Activated T-helper 2 cell treated with anti-CD3 and anti-CD28 coated beads, Interferon-gamma antibody, Interleukin-2, Interleukin-4, amounts not matched to agents 10 μg/mL and 5 μg/mL and 100 μg/mL, durations not matched to agents 14 hours and 24 hours and 36 hours (primary cell): ENCODE results near the gene AMH. TPM values are rescaled to one million over a fixed set of nuclear protein-coding genes. Genes with fewer than 3 reads are reported as not detected.

Experiments used
- DNase-seq: peaks from one replicate; pipeline ENCODE4 v3.0.0; 2021; ENCODE audit warnings: low spot score
- H3K27ac Mint-ChIP-seq: one replicate; pipeline ENCODE4 v1.8.0; 2021; ENCODE audit warnings: mixed read lengths
- H3K27me3 Mint-ChIP-seq: one replicate; pipeline ENCODE4 v1.8.0; 2021; ENCODE audit warnings: low read depth, mixed read lengths
- H3K36me3 Mint-ChIP-seq: one replicate; pipeline ENCODE4 v1.8.0; 2021; ENCODE audit warnings: low read depth, mixed read lengths
- H3K4me1 Mint-ChIP-seq: one replicate; pipeline ENCODE4 v1.8.0; 2021; ENCODE audit warnings: low read depth, mixed read lengths
- H3K4me3 Mint-ChIP-seq: one replicate; pipeline ENCODE4 v1.8.0; 2021; ENCODE audit warnings: low read depth, mild to moderate bottlenecking, moderate library complexity, mixed read lengths
- H3K9me3 Mint-ChIP-seq: one replicate; pipeline ENCODE4 v1.8.0; 2021; ENCODE audit warnings: mixed read lengths
- intact Hi-C: fragments of 100-400 bp; cut with micrococcal nuclease; formaldehyde crosslinking; loops from one replicate; pipeline ENCODE4 v1.15.1; 2023
- total RNA-seq: library from RNA; stranded (reverse); gene quantifications from 2 replicates; pipeline ENCODE4 v1.2.3, GENCODE V29; 2022

Gene AMH
- total RNA-seq, 1 donor from 2014 or later = 4.3 TPM

GRCh38 chr19:2242092-2242537 lies 7.0 kb upstream of the AMH start:
- Mint-ChIP-seq H3K4me3 (peak overlapping the region; percentile 14), H3K27ac (no peak overlapping the region), H3K9me3 (no peaks in the 10 kb centered on the region), H3K36me3 (peaks cover 73% of the 10 kb centered on the region), H3K27me3 (no peaks in the 10 kb centered on the region), H3K4me1 (peaks cover 35% of the 10 kb centered on the region)
- DNase-seq = no peak
- intact Hi-C loops = no loop called here

- no peaks in the 10 kb centered on the region for H3K9me3 Mint-ChIP-seq
- intact Hi-C loops = no loop called here
- no peaks in the 10 kb centered on the region for H3K27me3 Mint-ChIP-seq
- H3K27ac Mint-ChIP-seq = no peak overlapping the region
- peak overlapping the region; percentile 14 for H3K4me3 Mint-ChIP-seq
- peaks cover 32% of the 10 kb centered on the region for H3K4me1 Mint-ChIP-seq
- no peak for DNase-seq
- H3K36me3 Mint-ChIP-seq = peaks cover 67% of the 10 kb centered on the region
Measured at GRCh38 chr19:2242816-2243215, 6.3 kb upstream of the AMH start.

- H3K4me1 Mint-ChIP-seq = peaks cover 25% of the 10 kb centered on the region
Measured at GRCh38 chr19:2243274-2244124, 5.6 kb upstream of the AMH start.

GRCh38 chr19:2244125-2244411 lies 5.1 kb upstream of the AMH start:
- H3K36me3 Mint-ChIP-seq = peaks cover 54% of the 10 kb centered on the region
- intact Hi-C loops = no loop called here
- DNase-seq = no peak
- no peaks in the 10 kb centered on the region for H3K27me3 Mint-ChIP-seq
- H3K4me1 Mint-ChIP-seq = peaks cover 20% of the 10 kb centered on the region
- H3K4me3 Mint-ChIP-seq = no peak overlapping the region
- no peak overlapping the region for H3K27ac Mint-ChIP-seq
- H3K9me3 Mint-ChIP-seq = no peaks in the 10 kb centered on the region

More at GRCh38 chr19:2243274-2244124, 5.6 kb upstream of the AMH start:
- no peak for DNase-seq
- no peaks in the 10 kb centered on the region for H3K9me3 Mint-ChIP-seq
- H3K4me3 Mint-ChIP-seq = no peak overlapping the region
- no peak overlapping the region for H3K27ac Mint-ChIP-seq
- H3K36me3 Mint-ChIP-seq = peaks cover 60% of the 10 kb centered on the region
- intact Hi-C loops = no loop called here
- H3K27me3 Mint-ChIP-seq = no peaks in the 10 kb centered on the region

GRCh38 chr19:2244486-2244885 lies 4.6 kb upstream of the AMH start:
- no peaks in the 10 kb centered on the region for H3K27me3 Mint-ChIP-seq
- H3K27ac Mint-ChIP-seq = no peak overlapping the region
- H3K4me3 Mint-ChIP-seq = no peak overlapping the region
- H3K36me3 Mint-ChIP-seq = peaks cover 51% of the 10 kb centered on the region
- DNase-seq = no peak
- intact Hi-C loops = no loop called here
- H3K4me1 Mint-ChIP-seq = peaks cover 18% of the 10 kb centered on the region
- H3K9me3 Mint-ChIP-seq = no peaks in the 10 kb centered on the region

- Mint-ChIP-seq H3K36me3 (peaks cover 45% of the 10 kb centered on the region), H3K27me3 (no peaks in the 10 kb centered on the region), H3K9me3 (no peaks in the 10 kb centered on the region), H3K27ac (no peak overlapping the region), H3K4me1 (peaks cover 13% of the 10 kb centered on the region), H3K4me3 (no peak overlapping the region)
- no peak for DNase-seq
- intact Hi-C loops = no loop called here
Measured at GRCh38 chr19:2245273-2245672, 3.9 kb upstream of the AMH start.

- intact Hi-C loops = no loop called here
- no peak for DNase-seq
- peaks cover 5% of the 10 kb centered on the region for H3K4me1 Mint-ChIP-seq
- H3K9me3 Mint-ChIP-seq = no peaks in the 10 kb centered on the region
- no peak overlapping the region for H3K27ac Mint-ChIP-seq
- H3K4me3 Mint-ChIP-seq = no peak overlapping the region
- no peaks in the 10 kb centered on the region for H3K27me3 Mint-ChIP-seq
- H3K36me3 Mint-ChIP-seq = peaks cover 37% of the 10 kb centered on the region
Measured at GRCh38 chr19:2246014-2246620, 3.0 kb upstream of the AMH start.

GRCh38 chr19:2246801-2247361 lies 2.2 kb upstream of the AMH start:
- Mint-ChIP-seq H3K36me3 (peaks cover 35% of the 10 kb centered on the region), H3K9me3 (no peaks in the 10 kb centered on the region), H3K4me3 (no peak overlapping the region), H3K4me1 (peaks cover 1% of the 10 kb centered on the region), H3K27ac (no peak overlapping the region), H3K27me3 (peaks cover under 1% of the 10 kb centered on the region)
- intact Hi-C loops = no loop called here
- DNase-seq = no peak

- Mint-ChIP-seq H3K4me1 (peaks cover 1% of the 10 kb centered on the region), H3K27ac (no peak overlapping the region), H3K4me3 (no peak overlapping the region), H3K9me3 (no peaks in the 10 kb centered on the region), H3K27me3 (peaks cover 5% of the 10 kb centered on the region), H3K36me3 (peaks cover 31% of the 10 kb centered on the region)
- DNase-seq = no peak
- intact Hi-C loops = no loop called here
Measured at GRCh38 chr19:2247433-2248101, 1.6 kb upstream of the AMH start.

GRCh38 chr19:2248136-2249009 lies 750 bp upstream of the AMH start:
- H3K9me3 Mint-ChIP-seq = no peaks in the 10 kb centered on the region
- no peaks in the 10 kb centered on the region for H3K4me1 Mint-ChIP-seq
- H3K4me3 Mint-ChIP-seq = no peak overlapping the region
- no peak for DNase-seq
- intact Hi-C loops = no loop called here
- no peak overlapping the region for H3K27ac Mint-ChIP-seq
- peaks cover 7% of the 10 kb centered on the region for H3K27me3 Mint-ChIP-seq
- peaks cover 26% of the 10 kb centered on the region for H3K36me3 Mint-ChIP-seq

- Mint-ChIP-seq H3K4me3 (no peak overlapping the region), H3K4me1 (no peaks in the 10 kb centered on the region), H3K27ac (no peak overlapping the region), H3K36me3 (peaks cover 12% of the 10 kb centered on the region), H3K27me3 (peaks cover 12% of the 10 kb centered on the region), H3K9me3 (no peaks in the 10 kb centered on the region)
- DNase-seq = no peak
- intact Hi-C loops = no loop called here
Measured at GRCh38 chr19:2249880-2250765, 1.0 kb downstream of the AMH start.

- no peak overlapping the region for H3K4me3 Mint-ChIP-seq
- intact Hi-C loops = no loop called here
- no peak for DNase-seq
- peaks cover 9% of the 10 kb centered on the region for H3K36me3 Mint-ChIP-seq
- no peaks in the 10 kb centered on the region for H3K4me1 Mint-ChIP-seq
- H3K27ac Mint-ChIP-seq = no peak overlapping the region
- H3K27me3 Mint-ChIP-seq = peaks cover 12% of the 10 kb centered on the region
- H3K9me3 Mint-ChIP-seq = no peaks in the 10 kb centered on the region
Measured at GRCh38 chr19:2250766-2251105, 1.6 kb downstream of the AMH start.
